Activated T-cell treated with anti-CD3 and anti-CD28 coated beads, Interleukin-2, amount 50 U/mL, for 48 hours (primary cell): ENCODE data around the gene SLC30A1.
"Not testable (repeated sequence)": the region's sequence is repeated elsewhere in the genome, so short reads cannot be mapped to it uniquely, and the experiment has no call there.

ENCODE experiments used
- DNase-seq, 2 experiments: peaks; one replicate each; pipeline ENCODE4 v3.0.0-alpha.2; 2020

Gene SLC30A1, protein sequence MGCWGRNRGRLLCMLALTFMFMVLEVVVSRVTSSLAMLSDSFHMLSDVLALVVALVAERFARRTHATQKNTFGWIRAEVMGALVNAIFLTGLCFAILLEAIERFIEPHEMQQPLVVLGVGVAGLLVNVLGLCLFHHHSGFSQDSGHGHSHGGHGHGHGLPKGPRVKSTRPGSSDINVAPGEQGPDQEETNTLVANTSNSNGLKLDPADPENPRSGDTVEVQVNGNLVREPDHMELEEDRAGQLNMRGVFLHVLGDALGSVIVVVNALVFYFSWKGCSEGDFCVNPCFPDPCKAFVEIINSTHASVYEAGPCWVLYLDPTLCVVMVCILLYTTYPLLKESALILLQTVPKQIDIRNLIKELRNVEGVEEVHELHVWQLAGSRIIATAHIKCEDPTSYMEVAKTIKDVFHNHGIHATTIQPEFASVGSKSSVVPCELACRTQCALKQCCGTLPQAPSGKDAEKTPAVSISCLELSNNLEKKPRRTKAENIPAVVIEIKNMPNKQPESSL

DNA sequence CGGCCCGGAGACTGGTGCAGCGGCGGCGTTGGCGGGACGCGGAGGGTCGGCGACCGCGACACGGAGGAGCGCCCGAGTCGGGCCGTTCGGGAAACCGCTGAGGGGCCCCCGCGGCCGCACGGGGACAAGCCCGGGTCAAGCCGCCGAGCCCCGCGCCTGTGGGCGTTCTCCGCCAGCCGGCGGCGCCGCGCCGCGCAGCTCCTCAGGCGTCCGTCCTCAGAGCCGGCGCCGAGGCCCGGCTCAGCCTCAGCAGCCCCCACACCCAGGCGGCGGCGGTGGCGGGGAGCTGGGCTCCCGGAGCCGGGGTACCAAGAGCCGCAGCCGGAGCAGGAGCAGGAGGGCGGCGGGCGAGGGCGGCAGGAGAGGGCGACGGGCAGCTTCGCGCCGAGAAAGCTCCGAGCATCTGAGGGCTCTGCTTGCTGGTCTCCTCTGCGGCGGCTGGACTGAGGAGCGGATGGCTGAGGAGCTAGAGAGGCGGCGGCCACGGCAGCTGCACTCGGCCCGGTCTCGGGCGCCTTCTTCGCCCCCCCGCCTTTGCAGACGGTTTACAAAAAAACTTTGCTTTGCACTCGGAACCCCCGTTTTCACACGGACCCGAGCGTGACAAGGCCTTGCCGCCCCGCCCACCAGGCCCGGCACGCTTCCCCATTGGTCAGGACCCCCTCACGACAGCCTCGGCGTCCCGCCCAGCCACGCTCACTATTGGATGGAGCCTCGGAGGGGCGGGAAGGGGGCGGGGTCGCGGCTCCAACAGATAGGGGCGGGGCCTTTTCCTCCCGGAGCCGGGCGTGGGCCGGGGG lies at the start of gene SLC30A1:
TSS of gene SLC30A1 (minus strand) at position 522 of the 800 bp plus-strand sequence. CDS start 549 bp downstream, outside the sequence.
- DNase-seq = peak; percentile 100

DNA sequence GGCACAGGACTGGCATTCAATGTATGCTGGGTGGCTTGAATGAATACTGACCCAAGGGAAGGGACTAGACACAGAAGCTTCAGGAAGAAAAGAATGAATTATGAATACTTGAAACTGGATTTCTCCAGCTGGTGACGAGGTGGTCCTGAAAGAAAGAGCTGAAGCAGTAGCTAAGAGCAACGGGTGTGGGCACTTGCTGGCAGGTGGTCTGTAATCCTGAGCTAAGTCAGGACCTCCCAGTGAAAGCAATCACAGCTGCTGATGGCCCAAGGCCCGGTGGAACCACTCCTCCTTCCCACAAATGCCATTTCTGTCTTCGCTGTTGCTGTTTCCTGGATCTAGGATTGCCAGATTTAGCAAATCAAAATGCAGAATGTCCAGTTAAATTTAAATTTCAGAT lies 49.5 kb upstream of the SLC30A1 start:
- DNase-seq = no peak

DNA sequence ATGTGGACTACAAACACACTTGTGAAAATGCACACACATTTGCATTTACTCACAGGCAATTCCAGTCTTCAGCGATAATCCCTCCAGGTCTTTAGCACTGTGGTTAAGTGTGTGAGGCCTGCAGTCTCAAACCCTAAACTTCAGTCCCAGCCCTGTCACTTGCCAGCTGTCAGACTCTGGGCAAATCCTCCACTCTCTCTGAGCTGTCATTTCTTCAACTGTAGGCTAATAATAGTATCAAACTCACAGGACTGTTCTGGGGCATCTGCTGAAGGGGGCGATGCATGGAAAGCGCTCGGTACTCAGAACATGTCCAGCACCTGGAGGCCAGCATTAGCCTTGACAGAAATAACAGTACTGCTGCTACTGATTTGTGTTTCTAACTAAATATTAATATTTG lies 48.3 kb upstream of the SLC30A1 start:
- no peak for DNase-seq

DNA sequence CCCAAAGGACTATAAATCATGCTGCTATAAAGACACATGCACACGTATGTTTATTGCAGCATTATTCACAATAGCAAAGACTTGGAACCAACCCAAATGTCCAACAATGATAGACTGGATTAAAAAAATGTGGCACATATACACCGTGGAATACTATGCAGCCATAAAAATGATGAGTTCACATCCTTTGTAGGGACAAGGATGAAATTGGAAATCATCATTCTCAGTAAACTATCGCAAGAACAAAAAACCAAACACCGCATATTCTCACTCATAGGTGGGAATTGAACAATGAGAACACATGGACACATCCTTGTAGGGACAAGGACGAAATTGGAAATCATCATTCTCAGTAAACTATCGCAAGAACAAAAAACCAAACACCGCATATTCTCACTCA lies 46.9 kb upstream of the SLC30A1 start:
- not testable (repeated sequence) for DNase-seq

DNA sequence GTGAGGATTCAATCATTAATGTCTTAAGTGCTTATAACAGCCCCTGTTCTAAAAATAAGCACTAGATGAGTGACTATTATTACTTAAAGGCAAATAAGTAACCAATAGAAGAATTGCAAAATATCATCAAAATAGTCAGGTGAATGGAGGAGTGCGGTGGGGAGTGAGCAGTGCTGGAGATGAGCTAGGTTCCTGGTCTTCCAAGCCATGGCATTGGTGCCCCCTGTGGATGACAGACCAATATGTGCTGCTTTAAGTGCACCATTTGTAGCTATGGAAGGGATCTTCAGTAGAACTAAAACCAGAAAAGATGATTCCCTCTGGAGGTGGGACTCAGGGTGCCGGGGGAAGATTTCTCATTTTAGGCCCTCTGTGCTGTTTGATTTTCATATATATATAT lies 46.1 kb upstream of the SLC30A1 start:
- DNase-seq = no peak

DNA sequence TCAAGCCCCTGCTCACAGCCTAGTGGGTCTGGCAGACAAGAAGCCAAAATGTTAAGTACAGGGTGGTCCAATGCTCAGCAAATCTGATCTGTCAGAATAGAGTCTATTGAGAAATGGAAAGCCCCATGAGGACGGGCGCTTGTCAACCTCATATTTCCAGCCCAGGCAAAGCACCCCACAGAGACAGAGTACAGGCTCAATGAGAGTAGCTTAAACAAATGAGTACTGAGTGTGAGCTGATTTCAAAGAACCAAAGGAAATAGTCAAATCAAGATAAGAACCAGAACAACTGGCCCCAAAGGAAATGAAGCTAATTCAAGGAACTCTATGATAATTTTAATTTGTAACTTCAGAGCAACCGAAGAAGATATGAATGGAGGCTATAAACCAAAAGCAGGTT lies 44.6 kb upstream of the SLC30A1 start:
- DNase-seq = no peak

DNA sequence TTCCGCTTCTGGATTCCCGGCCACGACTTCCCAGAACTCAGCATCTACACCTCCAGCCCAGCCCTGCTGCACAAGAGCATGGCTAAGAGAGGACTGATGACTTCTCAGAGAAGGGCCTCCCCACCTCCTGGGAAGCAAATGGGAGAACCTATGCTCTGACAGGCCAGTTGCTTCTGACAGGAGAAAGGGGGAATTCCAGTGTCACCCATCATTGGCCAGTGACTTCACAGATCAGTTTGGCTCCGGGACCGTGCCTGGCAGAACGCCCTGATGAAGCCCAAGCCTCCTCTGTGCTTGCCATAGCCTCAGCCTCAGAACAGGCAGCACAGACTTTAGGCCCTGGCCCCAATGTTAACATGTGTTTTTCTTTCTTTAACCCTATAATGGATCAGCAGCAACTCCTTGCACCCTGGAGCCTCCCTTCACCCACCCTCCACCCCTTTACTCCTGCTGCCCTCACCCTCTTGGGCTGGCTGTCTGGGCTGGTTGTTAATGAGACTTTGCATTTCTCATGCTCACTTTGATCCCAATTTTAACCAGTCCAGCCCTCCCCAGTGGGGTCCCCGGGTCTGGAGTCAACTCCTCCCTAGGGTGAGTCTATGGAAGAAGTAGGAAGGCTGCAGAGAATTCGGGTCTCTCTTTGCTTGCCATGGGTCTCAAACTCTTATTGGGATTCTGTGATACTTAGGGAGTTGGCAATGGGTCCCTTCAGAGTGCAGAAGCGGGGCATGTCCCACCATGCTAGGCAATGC lies 42.7 kb upstream of the SLC30A1 start:
- DNase-seq = no peak

DNA sequence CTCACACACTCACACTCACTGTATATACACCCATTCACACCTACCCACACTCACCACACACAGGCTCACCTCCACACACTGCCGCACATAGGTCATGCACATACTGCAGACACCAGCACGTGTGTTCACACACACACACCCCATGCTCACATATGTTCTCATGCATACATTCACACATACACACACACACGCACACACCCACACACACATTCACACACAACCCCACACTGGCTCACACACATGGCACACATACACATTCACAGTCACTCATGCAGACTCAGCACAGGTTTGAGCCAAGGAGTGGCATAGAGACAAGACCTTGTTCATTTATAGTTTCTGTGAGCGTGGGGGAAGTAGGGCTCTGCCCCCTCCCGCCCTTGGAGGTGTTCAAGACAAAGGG lies 41.1 kb upstream of the SLC30A1 start:
- DNase-seq = no peak

DNA sequence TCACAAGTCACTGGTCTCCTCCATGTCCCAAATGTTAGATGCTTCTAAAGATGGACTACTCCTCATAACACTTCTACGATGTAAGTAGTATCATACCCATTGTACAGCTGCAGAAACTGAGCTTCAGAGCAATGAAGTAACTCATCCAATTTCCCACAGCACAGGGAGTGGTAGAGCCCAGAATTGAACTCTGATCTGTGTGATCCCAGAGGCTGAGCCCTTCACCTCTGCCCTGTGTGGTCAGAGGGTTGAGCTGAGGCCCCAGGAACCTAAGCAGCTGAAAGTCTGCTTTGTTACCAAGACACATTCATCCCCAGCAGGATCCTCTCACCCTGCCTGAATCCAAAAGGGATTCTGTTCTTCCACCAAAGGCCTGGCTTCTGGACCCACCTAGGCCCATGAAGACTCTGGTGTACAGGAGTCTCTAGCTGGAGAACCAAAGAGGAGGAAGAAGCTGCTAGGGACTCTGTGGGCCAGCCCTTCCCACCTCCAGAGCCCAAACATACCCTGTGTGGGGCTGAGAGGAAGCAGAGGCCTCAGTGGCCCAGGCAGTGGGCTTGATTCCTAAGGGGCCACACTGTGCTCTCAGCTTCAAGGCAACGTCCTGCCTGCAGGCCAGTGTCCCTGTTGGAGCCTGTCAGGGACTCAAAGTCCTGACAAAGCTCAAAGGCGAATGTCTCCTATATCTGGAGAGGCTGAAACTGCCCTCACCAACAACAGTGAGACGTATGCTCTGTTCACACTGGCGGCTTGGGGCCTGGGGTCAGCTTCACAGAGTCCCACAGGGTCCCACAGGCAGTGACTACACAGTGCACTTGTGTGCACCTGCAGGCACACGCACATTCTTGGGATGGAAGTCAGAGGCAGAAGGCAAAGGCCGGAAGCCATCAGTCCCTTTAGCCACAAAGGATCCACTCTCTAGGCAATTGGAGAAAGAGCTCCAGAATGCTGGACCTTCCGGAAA lies 40.4 kb upstream of the SLC30A1 start:
- DNase-seq = no peak

DNA sequence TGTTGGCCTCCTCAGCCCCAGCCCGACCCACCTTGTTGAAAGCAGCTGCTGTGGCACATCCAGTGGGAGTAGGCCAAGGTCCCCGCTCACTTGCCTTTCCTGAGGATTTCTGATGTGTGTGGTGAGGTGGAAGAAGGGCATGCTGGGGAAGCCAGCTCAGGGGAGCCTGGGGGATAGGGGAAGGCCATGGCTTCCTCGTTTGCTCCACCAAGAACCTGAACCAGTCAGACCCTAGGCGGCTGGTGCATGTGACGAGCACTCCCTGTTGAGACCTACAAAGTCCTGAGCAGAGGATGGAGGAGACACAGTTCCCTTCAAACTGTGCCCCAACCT lies 38.0 kb upstream of the SLC30A1 start:
- no peak for DNase-seq

DNA sequence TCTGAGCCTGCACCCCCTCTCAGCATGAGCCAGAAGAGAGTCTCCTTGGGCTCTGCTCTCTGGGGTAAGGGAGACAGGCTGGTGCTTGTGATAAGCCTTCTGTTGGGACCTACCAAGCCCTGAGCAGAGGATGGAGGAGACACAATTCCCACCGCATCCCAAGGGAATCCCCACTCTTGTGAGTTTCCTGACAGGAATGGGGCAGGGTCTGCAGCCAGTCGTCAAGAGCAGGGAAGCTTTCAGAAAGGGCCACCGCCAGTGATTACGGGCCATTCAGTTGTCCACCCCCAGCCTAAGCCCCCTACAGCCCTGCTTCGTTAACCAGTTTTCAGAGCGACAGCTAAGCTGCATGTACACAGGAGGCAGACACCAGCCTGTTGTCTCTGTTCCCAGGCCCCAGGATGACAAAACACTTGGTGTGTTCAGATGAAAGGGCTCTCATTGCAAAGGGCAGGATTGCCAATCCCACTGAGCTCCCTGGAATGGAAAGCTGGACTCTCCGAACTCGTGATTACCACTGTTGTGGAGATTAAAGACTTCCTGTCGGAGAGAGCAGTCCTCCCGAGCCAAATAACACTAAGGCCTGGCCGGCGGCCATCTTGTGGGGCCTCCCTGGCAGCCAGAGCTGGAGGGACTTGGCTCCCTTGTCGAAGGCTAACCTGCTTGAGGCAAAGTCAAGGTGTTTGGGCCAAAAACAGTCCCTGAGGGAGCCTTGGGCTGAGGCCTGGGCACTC lies 37.4 kb upstream of the SLC30A1 start:
- no peak for DNase-seq

DNA sequence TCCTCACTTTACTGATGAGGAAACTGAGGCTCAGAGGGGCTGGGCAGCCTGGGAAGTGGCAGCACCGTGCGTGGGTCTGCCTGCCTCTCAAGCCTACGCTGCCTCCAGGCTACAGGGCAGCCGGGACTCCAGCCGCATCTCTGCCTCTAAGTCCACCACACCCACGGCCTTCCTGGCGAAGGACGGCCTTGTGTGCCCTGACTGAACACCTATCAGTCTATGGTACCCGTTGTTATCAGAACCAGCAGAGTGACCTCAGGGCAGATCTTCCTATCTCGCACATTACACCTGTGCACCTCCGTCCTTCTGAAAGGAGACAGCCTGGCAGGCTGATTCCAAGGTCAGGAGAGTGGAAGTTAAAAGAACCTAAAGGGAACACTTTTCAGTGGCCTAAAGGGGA lies 35.7 kb upstream of the SLC30A1 start:
- no peak for DNase-seq

DNA sequence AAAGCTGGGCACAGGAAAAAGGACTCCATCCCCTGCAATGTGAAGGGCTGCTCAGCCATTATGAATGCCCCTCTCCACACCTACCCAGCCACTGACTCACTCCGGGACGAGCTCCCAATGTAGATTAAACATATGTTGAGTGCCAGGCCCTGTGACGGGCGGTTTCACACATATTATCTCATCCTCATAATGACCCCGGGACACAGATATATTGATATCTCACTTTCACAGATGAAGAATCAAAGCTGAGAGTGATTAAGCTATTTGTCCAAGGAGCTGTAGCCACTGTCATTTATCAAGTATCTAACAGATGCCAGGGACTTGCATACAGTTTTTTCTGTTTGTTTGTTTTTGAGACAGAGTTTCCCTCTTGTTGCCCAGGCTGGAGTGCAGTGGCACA lies 35.0 kb upstream of the SLC30A1 start:
- no peak for DNase-seq

DNA sequence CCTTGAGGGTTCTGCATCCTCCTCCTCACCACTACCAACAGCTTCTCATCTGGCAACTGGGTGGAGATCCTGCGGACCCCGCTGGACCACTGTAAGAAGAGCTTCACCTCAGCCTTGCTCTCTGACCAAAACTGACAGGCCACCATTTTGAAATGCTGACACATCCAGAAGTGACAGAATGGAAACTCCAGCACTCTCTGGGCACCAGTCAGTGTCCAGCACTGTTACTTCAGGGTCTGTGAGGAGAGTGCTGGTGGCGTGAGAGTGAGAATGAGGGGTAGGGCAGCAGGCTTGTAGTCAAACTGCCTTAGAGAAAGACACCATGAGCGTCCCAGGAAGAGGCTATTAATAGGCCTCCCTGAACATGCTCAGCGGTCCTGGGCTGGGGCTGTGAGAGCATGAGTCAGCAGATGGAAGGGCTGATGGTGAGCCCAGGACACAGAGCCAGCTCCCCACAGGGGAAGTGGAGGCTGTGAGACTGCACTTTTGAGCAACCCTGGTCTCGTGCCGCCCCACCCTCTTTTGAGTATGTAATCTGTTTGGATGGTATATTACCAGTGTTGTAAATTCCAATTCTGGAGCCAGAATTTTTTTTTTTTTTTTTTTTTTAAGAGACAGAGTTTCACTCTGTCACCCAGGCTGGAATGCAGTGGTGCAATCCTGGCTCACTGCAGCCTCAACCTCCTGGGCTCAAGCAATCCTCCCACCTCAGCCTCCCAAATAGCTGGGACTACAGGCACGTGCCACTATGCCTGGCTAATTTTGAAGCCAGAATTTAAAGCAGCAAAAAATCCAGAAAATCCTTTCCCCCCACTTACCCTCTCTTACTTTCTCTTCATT lies 34.4 kb upstream of the SLC30A1 start:
- no peak for DNase-seq

DNA sequence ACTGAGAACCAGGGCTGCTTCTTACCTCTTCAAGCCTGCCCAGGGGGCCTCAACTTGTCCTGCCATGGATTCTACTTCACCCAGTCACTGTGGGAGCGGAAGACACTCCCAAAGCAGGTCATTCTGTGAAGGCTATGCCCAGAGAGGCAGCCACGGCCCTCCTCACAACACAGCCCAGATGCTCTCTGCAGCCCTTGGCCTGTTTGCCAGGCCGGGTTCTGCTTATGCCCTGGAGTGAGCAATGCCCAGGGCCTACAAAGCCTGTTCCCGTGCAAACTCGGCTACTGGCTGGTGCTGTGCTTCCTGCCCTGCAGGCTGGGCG lies 33.8 kb upstream of the SLC30A1 start:
- DNase-seq = no peak

DNA sequence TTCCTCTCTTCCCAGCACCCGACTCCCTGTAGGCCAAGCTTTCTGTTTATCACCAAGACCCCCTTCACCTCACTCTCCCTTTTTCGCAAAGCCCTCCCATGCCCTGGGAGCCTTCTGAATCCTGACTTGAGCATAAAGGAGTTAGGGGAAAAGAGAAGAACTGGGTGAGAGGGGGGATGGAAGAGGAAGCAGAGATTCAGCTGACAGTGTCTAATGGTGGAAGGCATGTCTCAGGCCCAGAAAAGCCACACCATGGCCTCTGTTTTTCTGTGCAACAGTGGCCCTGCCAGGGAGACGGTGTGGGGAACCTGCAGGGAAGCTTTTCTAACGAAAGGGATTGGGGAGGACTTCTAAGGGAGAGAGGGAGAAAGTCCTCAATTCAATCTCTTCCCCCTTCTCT lies 32.9 kb upstream of the SLC30A1 start:
- DNase-seq = no peak

DNA sequence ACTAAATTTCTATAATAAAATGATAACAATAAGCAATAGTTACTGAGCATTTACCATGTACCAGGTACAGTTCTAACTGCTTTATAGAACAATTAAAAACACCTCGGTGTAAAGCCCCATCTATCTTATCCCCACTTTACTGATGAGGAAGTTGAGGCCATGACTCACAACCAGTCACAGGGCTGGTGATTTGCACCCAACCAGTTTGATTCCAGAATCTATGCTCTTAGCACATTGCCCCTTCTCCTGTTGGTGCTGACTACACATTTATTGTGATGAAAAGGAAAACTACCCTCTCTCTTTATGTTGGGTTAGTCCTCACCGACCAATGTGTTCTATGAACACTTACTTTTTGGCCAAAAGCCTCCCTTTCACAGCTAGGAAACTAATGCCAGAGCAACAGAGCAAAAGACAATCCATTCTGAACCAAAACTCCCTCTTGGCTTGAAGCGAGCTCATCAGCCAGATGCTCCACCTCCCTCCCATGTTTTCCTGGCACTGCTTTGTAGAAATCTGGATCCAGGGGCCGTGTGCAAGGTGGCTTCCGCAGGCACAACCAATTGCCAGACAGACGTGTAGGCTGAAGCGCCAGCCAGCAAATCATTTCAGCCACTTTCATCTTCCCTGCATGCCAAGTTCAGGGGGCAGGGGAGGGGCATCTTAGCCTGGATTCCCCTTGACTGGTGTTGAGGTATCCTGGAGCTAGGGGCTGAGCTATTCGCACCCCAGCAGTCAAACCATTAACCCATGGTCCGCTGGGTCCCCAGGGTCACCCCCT lies 32.0 kb upstream of the SLC30A1 start:
- no peak for DNase-seq

DNA sequence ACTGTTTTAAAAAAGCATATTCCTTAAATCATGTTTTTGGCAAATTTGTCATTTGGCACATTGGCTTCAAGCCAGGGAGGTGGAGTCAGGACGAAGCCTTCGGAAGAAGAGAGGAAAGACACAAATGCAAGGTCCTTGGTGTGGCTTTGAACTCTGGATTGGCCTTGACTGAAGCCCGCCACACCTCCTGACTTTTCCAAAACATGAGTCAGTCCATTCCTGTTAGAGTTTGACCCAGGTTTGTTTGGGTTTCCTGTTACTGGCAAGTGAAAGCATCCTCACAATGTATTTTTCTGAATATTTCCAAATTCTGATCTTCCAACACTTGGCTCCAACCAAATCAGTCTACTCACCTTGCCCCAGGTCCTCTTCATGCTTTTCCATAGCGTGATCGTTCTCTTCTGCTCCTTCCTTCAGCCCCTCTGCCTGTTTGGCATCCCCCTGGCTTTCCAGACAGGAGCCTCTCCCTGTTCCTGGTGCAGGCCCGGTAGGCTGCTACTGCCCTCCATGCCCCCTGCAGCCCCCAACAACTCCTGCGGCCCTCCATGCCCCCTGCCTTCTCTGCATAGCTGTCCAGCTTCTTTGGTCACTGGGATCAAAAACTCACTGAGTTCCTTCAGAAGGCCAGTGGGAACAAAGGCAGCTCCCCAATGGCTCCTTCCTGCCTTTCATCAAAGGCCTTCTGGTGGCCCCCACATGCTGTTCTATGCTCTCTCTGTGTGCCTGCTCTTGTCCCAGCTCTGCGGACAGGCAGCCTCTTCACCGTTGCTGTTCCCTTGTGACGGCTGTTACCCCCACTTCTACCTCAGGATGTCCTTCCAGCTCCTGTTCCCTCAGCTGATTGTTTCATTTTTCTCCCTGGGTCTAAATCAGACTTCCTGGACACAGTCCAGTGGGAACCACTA lies 30.4 kb upstream of the SLC30A1 start:
- DNase-seq = no peak
